Activated CD4-positive, alpha-beta T cell treated with anti-CD3 and anti-CD28 coated beads, Interleukin-2, Interleukin-4, amounts not matched to agents 100 ng/mL and 50 ng/mL, durations not matched to agents 16 hours and 8 hours (primary cell): Measurements from ENCODE around the gene ARHGAP15.
A peak's percentile ranks its signal among the peaks of the same experiment; 100 is the strongest.
"Not testable (repeated sequence)": the region's sequence is repeated elsewhere in the genome, so short reads cannot be mapped to it uniquely, and the experiment has no call there.

Source experiments
- DNase-seq: peaks from one replicate; pipeline ENCODE4 v3.0.0-alpha.2; 2020; ENCODE audit warnings: low spot score

ARHGAP15 gene

GRCh38 chr2:143529118-143529720 lies 400.0 kb downstream of the ARHGAP15 start:
- DNase-seq, result no peak

- DNase-seq, result no peak
Measured at GRCh38 chr2:143530758-143531157, 401.5 kb downstream of the ARHGAP15 start.

GRCh38 chr2:143532061-143532460 lies 402.8 kb downstream of the ARHGAP15 start:
- no peak for DNase-seq

GRCh38 chr2:143533846-143534245 lies 404.6 kb downstream of the ARHGAP15 start:
- no peak for DNase-seq

GRCh38 chr2:143535802-143536201 lies 406.6 kb downstream of the ARHGAP15 start:
- DNase-seq, result no peak

- not testable (repeated sequence) for DNase-seq
Measured at GRCh38 chr2:143541899-143542298, 412.7 kb downstream of the ARHGAP15 start.

GRCh38 chr2:143545059-143545948 lies 416.1 kb downstream of the ARHGAP15 start:
- no peak for DNase-seq

- DNase-seq, result no peak
Measured at GRCh38 chr2:143545949-143546255, 416.7 kb downstream of the ARHGAP15 start.

- no peak for DNase-seq
Measured at GRCh38 chr2:143548032-143548431, 418.8 kb downstream of the ARHGAP15 start.

- DNase-seq, result no peak
Measured at GRCh38 chr2:143550500-143550899, 421.3 kb downstream of the ARHGAP15 start.

GRCh38 chr2:143551971-143552650 lies 422.9 kb downstream of the ARHGAP15 start:
- DNase-seq, result no peak

- peak; percentile 67 for DNase-seq
Measured at GRCh38 chr2:143553261-143553660, 424.0 kb downstream of the ARHGAP15 start.

- peak; percentile 31 for DNase-seq
Measured at GRCh38 chr2:143558665-143559064, 429.4 kb downstream of the ARHGAP15 start.

GRCh38 chr2:143559147-143559546 lies 429.9 kb downstream of the ARHGAP15 start:
- DNase-seq, result no peak

GRCh38 chr2:143560724-143561123 lies 431.5 kb downstream of the ARHGAP15 start:
- no peak for DNase-seq

GRCh38 chr2:143564419-143564818 lies 435.2 kb downstream of the ARHGAP15 start:
- DNase-seq, result no peak

- no peak for DNase-seq
Measured at GRCh38 chr2:143571747-143572146, 442.5 kb downstream of the ARHGAP15 start.

- no peak for DNase-seq
Measured at GRCh38 chr2:143572421-143572820, 443.2 kb downstream of the ARHGAP15 start.

- no peak for DNase-seq
Measured at GRCh38 chr2:143574069-143574468, 444.9 kb downstream of the ARHGAP15 start.

GRCh38 chr2:143575340-143575739 lies 446.1 kb downstream of the ARHGAP15 start:
- DNase-seq, result no peak

GRCh38 chr2:143577489-143577888 lies 448.3 kb downstream of the ARHGAP15 start:
- DNase-seq, result no peak

- DNase-seq, result no peak
Measured at GRCh38 chr2:143579456-143579855, 450.2 kb downstream of the ARHGAP15 start.

GRCh38 chr2:143581134-143581533 lies 451.9 kb downstream of the ARHGAP15 start:
- DNase-seq, result no peak
